HG03439 (cell line): ENCODE data around the gene CAMK2G.
"Not testable (repeated sequence)": the region's sequence is repeated elsewhere in the genome, so short reads cannot be mapped to it uniquely, and the experiment has no call there.

Experiments
- ATAC-seq: cut with Tn5 transposase; IDR thresholded peaks from one replicate; pipeline ENCODE4 v1.9.1; 2021; ENCODE audit warnings: mild to moderate bottlenecking, moderate library complexity; ENCODE audit not compliant: unreplicated experiment

CAMK2G gene

DNA sequence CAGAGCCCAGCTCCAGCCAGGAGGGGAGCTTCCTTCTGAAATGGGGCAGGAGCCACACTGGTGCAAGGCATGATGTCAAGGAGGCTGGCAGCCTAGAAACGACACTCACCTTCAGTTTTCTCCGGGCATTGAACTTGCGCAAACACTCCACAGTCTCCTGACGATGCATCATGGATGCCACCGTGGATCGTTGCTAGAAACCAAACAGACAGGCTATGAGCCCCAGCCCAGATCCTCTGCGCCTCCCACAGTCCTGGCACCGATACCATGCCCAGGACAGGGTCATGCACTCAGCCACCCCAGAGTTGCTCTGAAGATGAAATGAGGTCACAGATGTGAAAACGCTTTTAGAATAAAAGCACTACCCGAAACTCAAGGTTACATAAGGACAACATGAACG is 32.0 kb downstream of the CAMK2G start:
- ATAC-seq, result no peak

DNA sequence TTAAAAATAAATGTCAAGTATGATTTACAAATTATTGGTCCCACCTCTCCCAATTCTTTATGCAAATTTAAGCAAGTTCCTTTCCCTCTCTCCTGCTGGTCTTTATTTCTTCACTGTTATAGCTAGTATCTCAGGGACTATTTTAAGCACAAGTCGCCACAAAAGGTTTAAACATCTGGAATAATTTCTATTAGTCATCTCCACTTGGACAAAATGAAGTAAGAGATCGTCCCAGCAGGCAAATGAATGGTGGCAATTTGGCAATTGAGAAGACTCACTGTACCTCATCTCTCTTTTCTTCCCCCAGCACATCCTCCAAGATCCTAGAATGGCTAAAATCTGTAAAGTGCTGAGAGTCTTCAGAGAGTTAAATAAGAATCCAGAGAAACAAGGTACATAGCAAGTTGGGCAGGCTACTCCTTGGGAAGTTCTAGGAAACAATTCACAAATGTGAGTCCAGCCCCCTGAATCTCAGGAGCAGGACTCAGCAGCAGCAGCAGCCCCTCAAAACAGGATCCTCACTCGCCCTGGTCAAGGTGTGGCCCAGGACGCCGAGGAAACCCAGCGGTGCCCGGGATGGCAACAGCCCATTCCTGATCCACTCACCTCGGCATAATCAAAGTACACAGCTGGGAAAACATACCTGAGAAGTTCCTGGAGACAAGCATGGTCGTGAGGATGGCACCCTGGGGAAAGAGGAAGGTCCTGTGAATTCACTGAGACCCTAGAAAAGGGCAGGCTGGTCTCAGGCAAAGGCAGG is 32.6 kb downstream of the CAMK2G start:
- no peak for ATAC-seq

DNA sequence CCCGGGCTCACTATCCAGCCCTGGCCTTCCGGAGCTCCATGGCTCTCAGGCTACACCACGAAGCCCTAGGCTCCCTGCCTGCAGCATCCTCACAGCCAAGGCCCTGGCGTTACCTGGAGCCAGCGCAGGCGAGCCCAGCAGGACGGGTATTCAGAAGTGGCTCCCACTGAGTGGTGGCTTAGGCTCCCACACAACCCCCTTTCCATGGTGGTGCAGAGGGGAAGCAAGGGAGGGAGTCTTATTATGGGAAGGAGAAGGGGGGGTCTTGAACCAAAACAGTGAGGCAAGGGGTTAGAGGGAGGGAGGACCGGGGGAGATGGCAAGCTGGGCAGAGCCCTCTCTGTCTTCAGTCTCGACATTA is 33.3 kb downstream of the CAMK2G start:
- ATAC-seq, result no peak

DNA sequence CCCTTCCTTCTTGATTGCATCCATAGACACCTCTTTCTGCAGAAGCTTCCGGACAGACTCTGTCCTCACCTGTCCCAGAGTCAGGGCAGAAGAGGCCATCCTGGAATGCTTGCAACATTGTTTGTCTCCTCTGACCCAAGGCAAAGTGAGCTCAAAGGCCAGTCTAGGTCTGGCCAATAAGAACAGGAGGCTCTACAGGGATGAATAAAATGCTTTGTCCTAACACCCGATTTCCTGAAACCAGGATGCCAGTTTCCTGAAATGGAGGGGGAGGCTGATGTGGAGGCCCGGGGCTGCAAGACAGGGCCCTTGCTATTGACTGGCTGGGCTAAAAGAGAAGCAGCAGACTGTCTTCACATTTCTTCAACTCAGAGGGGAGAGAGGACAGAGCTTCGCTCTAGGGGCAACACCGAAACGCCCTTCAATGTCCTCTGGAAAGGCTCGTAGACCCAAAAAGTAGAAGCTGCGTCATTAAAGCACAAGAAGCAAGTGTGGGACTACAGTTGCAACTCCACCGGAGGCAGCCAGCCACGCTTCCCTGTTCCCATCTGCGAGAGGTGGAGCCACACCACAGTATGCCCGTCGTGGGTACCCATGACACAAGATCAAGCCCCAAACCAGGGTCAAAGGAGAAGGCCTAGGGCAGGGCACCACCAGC is 33.8 kb downstream of the CAMK2G start:
- ATAC-seq, result no peak

DNA sequence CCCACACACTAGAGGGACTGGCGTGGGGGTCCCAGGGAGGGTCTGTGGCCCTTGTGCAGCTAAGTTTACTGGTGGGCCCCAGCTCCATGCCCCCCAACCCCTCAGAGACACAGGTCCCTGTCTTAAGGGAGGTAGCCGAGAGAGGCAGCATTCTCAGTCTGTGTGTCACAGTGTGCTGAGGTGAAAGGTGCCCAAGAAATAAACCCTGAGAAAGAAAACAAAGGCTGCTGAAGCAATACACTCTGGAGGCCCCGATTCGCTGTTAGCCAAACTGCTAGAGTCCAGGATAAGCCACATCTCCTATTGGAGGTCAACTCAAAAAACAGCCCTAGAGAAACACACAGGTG is 34.3 kb downstream of the CAMK2G start:
- ATAC-seq, result no peak

DNA sequence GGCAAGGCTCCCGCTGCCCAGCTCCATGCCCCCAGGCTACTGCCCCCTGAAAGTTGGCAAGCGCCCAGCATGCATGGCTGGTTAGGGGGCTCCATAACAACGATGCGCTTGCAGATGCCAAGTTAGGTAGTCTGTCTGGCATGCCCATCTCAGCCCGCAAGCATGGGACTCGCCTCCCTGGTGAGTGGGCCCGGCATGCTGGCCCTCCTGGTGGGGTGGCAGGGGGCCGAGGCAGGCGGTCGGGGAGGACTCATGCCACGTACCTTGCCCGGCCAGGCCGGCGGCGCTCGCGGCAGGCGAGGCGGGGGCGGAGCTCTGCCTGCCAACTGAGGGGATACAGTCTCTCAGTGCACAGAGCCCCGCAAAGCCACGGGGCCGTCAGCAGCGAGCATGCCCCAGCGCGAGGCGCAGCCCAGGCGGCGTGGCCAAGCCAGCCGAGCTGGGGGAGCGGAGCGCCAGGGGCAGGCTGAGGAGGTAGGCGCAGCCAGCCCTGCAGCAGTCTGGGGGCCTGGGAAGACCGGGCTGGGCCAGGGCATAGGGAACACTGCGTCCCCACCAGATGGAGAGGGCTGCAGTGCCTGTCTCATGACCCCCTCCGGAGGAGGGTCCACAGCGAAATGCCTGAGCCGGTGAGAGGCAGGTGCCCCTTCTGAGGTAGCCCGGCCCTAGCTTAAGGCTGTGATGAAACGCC is 34.9 kb downstream of the CAMK2G start:
- ATAC-seq, result no peak

DNA sequence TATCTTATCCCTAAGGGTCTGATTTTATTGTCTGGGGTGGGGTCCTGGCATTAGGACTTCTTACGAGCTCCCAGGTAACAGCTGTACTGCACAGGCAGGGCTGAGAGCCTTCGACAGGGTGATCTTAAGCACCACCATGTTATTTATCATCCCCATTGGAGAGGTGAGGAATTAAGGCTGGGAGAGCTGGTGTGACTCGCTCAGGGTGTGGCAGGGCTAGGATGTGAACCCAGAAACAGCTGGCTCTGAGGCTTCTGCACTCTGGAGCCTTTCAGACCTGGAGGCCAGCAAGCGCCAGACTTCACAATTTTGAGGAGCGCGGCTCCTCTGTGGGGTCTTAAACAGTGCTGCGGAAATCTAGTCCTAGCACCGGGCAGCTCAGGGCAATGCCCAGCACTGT is 35.5 kb downstream of the CAMK2G start:
- ATAC-seq, result no peak

GRCh38 chr10:73838008-73838567 is 36.3 kb downstream of the CAMK2G start:
- ATAC-seq, result no peak

DNA sequence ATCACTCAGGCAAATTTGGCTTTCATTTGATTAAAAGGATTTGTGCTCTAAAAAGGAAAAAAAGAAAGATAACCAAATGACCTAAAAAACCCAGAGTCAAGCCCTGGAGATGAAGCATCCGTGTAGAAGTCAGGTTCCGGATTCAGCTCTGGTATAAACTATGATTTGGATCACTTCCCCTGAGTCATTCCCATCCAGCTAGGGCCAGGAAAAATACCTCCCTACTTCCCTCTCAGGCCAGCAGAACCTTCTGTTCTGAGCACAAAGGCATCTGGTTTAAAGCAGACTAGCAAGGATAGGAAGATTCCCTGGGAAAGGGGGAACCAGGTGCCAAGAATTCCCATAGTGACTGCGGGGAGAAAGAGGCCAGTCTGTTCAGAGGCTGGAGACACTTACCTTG is 37.3 kb downstream of the CAMK2G start:
- ATAC-seq, result no peak

DNA sequence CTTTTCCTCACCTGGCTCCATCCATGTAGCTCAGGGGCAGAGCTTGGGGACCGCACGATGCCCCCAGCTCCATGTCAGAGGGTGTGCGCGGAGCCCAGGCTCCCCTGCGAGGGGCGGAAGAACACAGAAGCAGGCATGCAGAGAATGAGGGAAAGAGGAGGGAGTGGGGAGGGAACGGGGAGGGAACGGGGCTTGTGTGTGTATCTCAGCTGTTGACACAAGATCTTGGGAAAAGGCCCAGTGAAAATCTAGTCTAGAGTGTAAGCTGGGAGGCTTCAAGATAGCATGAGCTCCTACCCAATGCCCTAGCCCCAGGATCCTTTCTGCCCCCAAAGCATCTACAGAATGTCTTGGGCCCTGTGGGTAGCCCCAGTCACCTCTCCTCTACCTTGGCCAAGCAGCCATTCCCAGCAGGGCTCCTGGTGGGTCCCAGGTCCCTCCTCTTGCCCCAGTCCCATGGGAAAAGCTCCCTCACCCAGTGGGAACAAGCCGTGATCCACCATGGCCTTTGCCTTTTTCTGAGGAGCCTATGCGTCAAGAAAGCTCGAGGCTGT is 37.9 kb downstream of the CAMK2G start:
- ATAC-seq, result no peak

DNA sequence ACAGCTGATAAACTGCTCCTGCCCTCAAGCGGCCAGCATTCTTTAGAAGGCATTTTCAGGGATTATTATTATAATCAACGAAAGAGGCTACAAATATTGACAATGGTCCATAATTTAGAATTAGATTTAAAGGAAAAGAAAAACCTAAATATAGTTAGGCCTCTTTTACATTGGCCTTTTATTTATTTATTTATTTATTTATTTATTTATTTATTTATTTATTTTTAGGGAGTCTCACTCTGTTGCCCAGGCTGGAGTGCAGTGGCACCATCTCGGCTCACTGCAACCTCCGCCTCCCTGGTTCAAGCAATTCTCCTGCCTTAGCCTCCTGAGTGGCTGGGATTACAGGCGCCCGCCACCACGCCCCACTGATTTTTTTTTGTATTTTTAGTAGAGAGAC is 45.3 kb downstream of the CAMK2G start:
- ATAC-seq, result not testable (repeated sequence)

- no peak for ATAC-seq
These were observed 46.2 kb downstream of the CAMK2G start for GRCh38 chr10:73828161-73828560.

DNA sequence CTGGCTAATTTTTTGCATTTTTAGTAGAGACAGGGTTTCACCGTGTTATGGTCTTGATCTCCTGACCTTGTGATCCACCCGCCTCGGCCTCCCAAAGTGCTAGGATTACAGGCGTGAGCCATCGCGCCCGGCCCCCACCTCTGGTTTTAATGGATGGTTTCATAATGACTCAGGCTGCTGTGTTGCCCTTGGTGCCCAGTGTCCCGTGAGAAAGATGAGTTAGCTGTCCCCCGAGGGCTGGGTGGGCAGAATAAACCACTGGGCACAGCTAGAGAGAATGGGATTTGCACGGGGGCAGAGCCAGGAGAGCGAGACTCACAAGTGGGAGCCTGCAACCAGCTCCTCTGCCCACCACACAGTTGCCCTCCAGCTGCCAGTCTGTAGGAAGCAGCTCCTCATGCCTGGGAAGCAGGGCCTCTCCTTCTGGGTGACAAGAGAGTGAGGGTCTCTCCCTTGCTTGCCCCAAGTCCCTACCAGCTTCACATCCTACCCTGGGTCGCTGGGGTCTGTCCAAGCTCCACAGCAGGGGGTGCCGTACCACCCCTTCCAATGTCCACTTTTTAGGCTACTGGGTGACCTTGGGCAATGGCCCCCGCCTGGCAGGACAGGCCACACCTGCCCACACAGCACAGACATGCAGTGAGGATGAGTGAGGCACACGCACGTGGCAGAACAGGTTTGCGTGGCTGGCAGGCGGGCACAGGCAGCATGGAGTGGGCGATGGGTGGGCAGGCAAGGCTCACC is 46.8 kb downstream of the CAMK2G start:
- no peak for ATAC-seq

GRCh38 chr10:73824146-73824725 is 50.1 kb downstream of the CAMK2G start:
- ATAC-seq, result no peak

GRCh38 chr10:73823391-73823790 is 51.0 kb downstream of the CAMK2G start:
- no peak for ATAC-seq

- no peak for ATAC-seq
These were observed 54.8 kb downstream of the CAMK2G start for GRCh38 chr10:73819513-73820093.

GRCh38 chr10:73819081-73819480 is 55.3 kb downstream of the CAMK2G start:
- no peak for ATAC-seq

DNA sequence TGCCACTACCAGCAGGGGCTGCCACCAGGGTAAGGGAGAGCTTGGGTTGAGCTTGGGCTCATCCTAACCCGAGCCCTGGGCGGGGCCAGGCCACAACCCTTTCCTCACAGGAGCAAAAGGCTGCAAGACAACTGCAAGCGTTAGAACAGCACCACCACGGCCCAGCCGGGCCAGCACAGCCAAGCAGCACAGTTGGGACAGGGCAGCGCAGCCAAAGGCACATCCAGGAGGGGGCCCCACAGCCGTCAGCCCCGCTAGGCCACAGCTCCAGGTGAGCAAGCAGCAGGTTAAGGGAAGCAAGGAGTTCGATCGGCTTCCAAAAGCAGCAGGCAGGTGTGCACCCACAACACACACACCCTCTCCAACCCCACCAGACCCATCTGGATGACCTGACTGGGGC is 56.0 kb downstream of the CAMK2G start:
- no peak for ATAC-seq

DNA sequence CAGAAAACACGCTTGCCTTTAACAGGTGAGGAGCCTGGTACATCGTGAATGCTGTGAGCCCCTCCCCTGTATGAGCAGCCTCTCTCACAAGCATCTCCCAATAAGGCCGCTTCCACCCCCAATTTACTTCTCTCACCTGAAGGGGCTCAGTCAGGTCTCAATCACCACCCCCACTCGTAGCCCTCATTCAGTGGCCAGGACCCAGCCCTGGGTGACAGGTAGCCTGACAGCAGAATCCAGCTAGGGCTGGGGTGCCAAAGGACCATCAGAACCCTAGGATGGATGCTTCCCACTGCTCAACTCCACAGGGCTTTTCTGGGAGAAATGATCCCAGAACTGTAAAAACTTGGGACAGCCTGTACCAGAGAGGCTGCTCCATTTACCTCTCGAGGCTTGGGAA is 56.5 kb downstream of the CAMK2G start:
- no peak for ATAC-seq
